SKM-1 (cell line): ENCODE measurements around the gene FAM193B.

Source experiments
- DNase-seq: peaks from one replicate; lab custom pipeline; 2025; ENCODE audit not compliant: unreplicated experiment; lab: John Stamatoyannopoulos, UW

The FAM193B gene

DNA sequence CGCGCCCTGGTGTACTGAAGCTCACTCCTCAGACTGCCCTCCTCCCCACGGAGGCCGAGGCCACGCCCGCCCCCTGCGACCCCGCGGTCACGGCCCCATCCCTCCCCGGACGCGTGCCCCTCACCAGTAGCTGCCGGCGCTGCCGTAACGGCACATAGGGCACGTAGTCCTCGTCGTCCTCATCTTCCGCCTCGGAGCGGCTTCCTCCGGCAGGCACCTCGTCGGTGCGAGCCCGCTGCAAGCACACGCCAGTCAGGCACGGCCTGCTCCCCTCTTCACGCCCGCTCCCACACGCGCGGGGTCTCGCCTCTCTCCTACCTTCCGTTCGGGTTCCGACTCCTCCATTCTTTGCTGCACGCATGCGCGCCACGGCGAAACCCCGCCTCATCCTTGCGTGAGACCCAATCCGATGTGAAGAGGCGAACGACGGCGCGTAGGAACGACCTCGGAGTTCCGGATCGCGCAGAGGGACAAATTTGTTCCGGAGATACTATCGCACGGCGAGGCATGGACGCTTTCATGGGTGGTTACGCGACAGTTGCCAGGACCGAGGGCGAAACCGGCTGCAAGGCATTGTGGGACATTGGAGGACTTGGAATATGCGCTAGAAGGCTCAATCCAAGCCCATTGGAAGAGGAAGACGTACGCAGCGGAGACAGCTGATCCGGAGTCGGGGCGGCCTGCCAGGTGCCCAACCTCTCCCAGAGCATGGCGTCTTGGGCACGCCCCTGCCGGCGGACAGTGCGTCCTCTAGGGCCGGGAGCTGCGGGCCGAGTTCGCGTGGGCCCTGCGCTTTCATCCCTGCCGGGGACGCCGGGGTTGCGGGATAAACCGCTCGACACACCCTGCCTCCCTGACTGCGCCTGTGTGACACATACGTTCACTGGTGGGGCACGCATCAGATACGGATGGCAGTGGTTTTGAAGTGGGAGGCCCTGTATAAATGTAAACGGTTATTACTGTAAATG is 37.5 kb downstream of the FAM193B start, which contains the start of gene DDX41:
Gene DDX41, minus strand, starts transcription at position 361 of the 968 bp plus-strand sequence. Its CDS starts 16 bp downstream, at position 345.
- peak; percentile 94 for DNase-seq

DNA sequence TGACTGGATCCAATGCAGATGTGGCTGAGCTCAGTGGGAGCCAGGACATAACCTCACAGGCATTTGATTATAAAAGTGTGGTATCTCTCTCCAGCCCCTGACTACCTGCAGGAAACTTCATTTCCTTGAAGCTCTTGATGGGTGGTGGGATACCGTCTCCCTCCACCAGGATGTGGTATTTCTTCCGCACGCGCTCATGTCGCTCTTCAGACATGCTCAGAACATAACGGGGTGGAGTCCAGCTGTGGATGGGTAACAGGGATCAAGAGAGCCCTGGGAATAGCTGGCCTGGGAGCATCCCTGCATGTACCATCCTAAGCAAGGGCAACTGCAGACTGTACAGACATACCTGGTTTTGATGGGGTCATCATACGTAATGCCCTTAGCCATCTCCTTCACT is 38.8 kb downstream of the FAM193B start:
- no peak for DNase-seq

DNA sequence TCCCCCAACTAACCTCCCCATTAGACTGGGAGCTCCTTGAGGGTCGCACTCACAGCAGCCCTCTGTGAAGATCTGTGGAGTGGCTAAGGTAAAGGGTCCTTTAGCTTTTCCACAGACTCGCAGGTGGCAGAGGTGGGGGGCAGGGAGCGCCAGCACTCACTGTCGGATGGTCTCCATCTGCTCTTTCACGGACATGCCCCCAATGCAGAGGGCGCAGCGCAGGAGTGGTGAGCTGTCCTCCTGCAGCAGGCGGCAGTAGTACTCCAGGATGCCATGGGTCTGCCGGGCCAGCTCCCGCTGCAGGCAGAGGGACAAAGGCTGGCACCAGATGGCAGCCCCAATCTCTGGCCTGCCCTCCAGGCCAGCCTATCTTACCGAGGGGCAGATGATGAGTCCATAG is 39.8 kb downstream of the FAM193B start:
- no peak for DNase-seq

DNA sequence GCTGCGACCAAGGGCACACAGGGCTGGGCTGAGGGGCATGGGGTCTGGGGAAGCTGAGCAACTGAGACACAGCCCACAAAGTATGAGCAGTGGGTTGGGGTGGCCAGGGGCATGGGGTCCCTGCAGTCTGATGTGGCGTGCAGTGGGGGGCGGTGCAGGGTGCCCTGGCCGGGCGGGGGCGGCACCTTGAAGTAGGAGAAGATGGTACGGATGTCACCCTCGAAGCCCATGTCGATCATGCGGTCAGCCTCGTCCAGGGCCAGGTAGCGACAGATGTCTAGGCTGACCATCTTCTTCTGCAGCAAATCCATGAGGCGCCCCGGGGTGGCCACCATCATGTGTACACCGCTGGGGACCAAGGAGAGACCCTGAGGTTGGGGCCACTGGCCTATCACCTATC is 40.9 kb downstream of the FAM193B start:
- DNase-seq, result no peak

DNA sequence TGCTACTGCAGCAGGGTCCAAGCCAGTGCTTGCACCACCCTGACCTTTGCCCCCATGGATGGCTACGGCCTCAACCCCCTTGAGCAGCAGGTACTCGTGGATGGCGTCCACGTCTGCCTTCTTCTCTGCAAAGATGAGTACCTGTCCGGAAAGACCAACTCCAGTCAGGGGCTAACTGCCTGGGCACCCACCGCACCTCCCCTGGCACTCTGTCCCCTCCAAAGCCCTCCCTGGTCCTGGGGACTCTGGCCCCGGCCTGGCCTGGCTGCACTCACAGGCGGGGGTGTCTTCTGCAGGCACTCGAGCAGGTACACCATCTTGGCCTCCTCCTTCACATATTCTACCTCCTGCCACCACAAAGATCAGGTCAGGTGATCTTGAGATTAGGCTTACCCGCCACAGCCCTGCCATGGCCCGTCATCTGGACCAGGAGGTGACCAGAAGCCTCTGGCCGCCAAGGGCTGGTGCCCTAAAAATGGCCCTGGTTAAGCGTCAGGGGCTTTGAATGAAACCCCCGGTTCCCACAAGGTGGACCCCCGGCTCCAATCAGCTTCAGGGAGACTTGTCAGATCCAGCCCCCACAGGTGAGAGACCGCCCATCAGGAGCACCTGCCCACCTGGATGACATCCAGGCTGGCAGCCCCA is 41.5 kb downstream of the FAM193B start:
- no peak for DNase-seq

DNA sequence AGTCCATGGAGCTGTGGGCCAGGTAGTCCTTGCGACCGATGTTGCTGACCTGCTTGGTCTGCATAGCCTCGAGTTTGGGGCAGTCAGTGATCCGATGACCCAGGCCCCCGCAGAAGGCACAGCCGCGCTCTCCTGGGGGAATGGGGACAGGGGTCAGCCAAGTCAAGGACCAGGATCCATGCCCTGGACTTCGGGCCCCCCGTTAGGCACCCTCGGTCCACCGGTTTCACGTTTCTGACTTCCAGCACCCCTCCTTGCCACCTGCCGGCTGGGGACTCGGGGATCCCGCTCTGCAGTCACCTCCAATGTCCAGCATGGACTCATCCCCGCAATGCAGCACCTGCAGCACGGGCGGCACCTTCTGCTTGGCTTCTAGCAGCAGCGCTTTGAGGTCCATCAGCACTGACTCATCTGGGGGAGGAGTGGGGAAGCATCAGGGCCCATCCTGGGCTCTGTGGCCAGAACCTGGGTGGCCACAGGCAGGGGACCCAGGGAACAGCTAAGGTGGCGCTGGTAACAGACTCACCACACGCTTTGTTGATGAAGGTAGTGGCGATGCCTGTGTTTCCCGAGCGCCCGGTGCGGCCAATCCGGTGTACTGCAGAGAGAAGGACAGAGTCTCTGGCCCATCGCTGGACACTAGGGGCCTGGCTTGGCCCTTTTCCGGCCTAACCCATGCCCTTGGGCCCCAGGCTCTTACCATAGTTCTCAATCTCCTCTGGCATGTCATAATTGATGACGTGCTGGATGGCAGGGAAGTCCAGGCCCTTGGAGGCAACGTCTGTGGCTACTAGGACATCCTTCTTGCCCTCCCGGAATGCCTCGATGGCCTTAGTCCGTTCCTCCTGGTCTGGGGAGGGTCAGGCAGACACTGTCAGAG is 42.3 kb downstream of the FAM193B start:
- no peak for DNase-seq

DNA sequence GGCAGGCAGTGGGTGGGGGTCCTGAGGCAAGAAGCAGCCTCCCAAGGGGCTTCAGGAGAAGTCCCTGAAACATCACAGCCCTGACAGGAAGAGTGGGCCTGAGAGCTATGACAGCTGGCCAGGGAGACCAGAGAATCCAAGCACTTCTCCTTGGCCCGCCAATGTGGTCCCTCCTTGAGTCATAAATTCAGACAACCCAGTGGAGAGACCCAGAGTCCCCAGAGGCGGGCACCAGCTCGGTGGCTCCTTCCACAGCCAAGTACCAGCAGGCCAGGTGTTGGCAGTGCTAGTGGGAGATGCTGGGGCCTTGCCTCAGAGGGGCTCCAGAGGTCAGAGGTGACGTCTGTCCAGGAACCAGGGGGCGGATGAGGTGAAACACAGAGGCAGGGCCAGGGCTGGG is 43.2 kb downstream of the FAM193B start:
- DNase-seq, result no peak

DNA sequence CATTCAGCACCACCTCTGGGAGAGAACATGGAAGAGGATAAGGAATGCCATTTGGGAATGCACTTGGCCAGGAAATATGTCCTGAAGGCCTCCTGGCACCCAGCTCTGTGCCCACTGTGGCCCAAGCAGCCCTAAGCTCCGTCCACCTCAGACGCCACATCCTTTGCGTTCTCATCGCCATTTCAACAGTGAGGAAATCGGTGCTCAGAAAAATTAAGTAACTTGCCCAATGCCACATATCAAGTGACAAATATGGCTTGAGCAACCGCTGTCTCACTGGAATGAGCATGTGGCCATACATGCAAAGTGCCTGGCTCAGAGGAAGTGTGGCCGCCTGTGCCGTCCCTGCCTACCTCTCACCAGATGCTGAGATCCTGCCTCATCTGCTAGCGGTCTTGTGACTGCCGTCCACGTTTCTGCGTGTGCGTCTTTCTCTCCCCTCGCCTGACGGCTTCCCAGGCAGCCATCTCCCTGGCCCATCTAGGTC is 43.8 kb downstream of the FAM193B start:
- DNase-seq, result peak; percentile 88

DNA sequence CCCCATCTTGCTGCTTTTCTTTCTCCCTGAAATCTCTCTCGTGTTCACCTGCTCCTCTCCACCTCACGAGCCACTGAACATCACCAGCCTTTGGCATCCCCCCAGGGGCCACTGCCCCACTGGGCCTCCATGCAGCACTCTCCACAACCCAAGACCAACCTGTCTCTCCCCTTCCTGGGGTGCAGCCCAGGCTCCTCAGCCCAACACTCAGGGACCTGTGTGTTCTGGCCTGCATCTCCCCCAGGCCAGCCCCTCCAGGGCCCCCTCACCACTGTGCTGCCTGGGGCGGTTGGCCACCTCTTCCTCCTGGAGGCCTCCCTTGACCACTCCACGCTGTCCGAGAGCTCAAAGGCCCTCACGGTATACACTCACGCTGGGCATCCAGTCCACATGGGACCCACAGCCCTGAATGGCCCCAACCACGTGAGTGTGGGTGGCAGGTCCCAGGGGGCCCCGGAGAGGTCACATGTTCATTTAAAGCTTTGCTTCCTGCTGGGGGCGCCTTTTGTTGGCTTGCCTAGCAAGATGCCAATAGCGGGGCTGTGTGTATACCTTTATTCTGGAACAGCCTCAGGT is 44.3 kb downstream of the FAM193B start:
- peak; percentile 37 for DNase-seq

DNA sequence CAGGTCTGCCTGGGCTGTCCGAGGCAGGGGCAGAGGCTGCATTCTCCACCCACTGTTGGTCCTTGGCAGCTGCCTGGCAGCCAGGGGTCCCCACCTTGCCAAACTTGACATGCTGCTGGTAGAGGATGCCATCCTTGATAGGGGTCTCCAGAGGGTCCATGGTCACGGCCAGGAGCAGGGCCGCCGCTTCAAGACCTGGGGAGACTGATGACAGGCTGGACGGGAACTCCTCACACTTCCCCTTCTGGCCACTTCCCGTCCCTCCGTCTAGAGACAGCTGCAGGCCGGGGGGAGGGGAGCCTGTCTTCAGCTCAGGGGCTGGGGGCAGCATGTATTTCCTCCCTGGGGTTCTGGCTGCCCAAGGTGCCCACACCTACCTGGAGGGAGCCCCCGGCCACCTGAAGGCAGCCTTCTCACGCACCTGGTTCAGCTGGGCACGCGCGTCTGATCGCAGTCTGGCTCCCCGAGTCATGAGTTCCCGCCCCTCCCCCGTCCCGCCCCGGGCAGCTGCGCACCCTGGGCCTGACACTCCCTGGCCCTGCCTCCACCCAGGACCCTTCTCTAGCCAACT is 44.9 kb downstream of the FAM193B start, which contains the start of gene DOK3:
Gene DOK3, minus strand, starts transcription at position 446 of the 571 bp plus-strand sequence. Its CDS starts 286 bp downstream, at position 160.
- DNase-seq, result peak; percentile 48

DNA sequence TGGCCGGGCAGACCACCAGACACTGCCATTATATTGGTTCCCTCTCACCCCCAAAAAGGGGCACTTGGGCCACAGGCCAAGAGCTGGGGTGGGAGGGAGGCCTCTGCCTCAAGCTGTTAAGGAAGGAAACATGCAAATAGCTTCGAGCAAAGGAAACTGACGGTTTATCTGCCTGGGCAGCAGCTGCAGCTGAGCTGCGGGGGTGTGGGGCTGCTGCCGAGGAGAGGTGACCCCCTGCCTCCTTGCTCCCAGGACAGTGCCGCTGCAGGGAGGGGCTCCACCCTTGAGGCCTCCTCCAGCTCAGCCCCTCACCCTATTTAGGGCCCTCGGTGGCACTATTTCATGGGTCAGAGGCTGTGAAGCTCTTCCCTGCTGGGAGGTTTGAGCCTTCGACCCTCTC is 45.5 kb downstream of the FAM193B start:
- DNase-seq, result no peak

DNA sequence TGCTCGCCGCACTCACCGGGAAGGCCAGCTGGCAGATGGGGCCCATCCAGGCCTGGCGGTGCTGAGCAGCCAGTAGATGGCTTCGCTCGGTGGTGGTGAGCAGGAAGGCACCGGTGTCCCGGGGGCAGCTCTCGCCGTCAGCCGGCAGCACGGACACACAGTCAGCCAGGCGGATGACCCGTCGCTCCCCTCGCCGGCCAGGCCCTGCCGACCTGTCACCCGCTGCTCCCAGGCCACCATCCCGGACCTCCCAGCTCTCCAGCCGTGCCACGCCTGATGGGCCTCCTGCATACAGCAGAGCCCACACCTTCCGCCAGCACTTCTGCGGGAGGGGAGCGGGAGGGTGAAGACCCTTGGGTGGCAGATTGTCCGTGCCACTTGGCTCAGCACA is 46.1 kb downstream of the FAM193B start:
- DNase-seq, result no peak

DNA sequence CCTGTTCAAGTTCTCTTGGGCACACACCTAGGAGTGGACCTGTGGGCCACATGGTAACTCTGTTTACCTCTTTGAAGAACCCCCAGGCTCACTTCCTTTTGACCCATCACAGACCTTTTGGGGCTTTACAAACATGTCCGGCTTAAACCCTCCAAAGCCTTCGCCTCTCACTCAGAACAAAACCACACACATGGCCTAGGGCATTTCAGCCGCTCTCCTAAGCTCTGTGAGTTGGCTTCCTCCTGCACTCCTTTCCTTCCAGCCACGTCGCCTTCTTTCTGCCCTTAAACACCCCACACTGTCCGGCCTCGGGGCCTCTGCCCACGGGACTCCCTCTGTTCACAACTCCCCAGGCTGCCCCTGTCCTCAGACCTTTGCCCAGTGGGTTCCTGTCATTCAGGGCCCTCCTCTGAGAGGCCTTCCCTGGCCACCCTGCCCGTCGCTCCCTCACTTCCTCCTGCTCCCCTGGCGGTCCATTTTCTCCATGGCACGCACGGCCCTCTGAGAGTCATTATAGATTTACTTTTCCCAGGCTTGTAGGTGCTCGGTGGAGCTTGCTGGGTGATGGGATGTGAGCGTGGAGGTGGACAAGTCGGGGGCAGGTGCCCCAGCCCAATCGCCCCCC is 46.7 kb downstream of the FAM193B start:
- no peak for DNase-seq

DNA sequence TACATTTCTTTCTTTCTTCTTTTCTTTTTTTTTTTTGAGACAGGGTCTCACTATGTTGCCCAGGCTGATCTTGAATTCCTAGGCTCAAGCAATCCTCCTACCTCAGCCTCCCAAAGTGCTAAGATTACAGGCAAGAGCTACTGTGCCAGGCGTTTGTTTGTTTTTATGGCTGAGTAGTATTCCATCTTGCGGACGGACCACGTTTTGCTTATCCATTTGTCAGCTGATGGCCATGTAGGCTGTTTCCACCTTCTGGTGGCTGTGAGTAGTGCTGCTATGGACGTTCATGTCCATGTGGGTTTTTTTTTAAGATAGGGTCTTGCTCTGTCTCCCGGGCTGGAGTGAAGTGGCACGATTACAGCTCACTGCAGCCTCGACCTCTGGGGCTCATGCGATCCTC is 47.2 kb downstream of the FAM193B start:
- DNase-seq, result no peak

DNA sequence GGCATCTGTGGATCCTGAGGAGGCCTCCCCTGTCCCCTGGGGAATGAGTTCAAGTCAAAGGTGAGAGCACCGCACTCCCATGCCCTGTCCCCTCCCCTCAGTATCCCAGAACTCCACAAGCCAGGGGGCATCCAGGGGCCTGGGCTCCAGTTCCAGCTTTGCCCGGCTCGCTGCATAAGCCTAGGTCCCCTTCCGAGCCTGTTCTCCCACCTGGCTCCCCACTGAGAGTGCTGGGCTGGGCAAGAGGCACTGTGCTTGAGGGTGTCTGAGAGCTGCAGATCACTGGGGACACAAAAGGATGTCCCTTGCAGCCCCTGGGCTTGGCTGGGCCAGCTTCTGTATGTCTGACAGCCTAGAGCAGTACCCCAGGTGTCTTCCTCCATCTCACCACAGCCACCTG is 49.3 kb downstream of the FAM193B start:
- DNase-seq, result no peak

DNA sequence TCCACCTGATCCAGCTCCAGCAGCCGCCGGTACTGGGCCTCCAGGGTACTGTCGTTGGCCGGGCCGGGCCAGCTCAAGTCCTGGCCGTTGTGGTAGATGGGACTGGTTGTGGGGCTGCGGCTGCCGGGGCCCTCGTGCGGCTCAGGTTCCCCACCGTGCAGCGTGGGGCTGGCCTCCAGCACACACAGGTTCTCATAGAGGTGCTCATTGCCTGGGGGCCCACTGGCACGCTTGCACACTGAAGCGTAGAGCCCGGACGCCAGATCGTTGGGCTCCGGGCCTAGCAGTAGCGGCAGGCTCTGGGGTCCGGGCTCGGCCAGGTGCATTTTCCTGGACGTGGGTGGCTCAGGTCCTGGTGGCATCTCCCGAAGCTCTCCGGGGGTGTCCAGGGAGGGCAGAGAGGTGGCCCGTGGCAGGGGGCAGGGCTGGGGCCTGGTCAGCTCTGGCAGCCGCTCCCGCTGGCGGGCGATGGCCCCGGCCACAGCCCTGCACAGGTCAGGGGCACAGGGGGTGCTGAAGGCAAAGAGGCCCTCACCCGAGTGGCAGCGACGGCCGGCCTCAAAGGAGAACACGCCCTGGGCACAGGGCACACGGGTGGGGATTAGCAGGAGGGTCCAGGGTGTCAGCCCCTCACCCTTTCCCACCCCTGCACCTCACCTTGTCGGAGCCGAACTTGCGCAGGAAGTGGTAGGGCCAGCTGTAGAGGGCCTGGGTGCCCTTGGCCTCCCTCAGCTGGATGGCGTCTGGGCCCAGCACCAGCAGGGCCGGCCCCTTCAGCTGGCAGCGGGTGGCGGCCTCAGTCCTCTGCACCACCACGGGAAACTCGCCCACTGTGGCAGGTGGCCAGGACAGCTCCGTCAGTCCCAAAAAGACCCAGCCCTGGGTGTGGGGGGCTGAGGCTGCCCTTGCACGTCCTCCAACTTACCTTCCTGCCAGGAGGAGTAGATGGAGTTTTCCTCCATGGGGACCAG is 50.0 kb downstream of the FAM193B start:
- DNase-seq, result no peak

DNA sequence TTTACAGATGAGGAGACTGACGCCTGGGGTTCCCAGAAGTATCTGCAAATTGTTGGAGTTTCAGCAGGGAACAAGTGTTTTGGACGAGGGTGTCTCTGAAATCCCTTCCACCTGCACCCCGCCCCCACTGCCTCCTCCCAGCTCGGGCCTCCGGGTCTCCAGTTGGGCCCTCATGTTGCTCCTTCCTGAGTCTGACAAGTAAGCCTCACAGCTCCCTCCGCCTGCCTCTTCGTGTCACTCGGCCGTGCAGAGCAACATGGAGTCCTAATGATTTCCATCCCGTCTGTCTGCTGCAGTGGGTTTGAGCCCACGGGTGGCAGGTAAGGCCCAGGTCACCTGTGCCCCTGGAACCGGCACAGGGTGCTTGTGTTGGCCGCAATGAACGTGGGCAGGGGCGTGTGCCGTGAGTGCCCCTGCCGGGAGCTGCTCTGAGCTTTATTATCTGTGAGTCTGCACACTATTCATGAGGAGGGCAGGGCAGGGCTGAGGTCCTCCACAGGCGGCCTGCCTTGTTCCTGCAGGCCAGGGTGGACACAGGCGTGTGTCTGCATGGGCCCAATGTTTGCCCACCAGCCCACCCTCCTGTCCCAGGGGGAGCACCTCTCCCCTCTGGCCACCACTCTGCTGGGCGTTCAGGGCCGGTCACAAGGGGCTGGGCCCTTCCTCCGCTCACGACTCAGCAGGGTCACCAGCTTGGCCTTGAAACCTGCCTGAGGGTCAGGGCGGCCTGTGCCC is 50.8 kb downstream of the FAM193B start:
- no peak for DNase-seq

DNA sequence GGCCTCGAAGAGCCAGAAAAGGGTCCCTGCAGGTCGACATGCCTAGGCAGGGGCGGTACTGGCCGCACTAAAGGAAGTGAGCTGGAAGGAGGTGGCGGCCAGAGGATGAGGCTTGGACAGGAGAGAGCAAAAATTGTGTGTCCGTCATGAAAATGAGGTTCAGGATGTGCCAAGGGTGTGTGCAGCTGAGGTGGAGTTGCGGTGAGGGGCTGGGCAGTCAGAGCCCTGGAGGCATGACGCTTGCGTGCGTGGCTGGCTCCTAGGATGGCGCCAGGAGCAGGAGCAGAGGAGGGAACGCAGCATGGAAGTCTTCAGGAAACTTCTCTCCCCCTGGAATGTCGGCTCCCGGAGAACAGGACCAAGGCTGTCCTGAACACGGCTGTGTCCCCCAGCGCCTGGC is 51.5 kb downstream of the FAM193B start:
- DNase-seq, result no peak
